Activated CD8-positive, alpha-beta T cell treated with anti-CD3 and anti-CD28 coated beads, Interleukin-2, amount 10 ng/mL, durations not matched to agents 7 days and 5 days (primary cell): Measurements from ENCODE around the gene EPN1. TPM values are rescaled to one million over a fixed set of nuclear protein-coding genes. Genes with fewer than 3 reads are reported as not detected.
A peak's percentile ranks its signal among the peaks of the same experiment; 100 is the strongest.

Experiments
- ATAC-seq: fragments of 150-1000 bp; cut with Tn5 transposase; one replicate; pipeline ENCODE4 v1.10.0; 2021; ENCODE audit warnings: moderate library complexity
- CTCF ChIA-PET: fragments of 350-600 bp; sonication (Branson Sonifier 250); formaldehyde crosslinking; loops from one replicate; lab custom pipeline; 2021; ENCODE audit warnings: antibody characterized with exemption; lab: Charles Lee
- POLR2A ChIA-PET: fragments of 350-600 bp; sonication (Branson Sonifier 250); formaldehyde crosslinking; loops from one replicate; lab custom pipeline; 2021; ENCODE audit warnings: antibody characterized with exemption; lab: Charles Lee
- DNase-seq: peaks from one replicate; pipeline ENCODE4 v3.0.0-alpha.2; 2020
- H3K27ac Mint-ChIP-seq: one replicate; pipeline ENCODE4 v1.8.0; 2021; ENCODE audit warnings: mild to moderate bottlenecking, mixed read lengths
- H3K27me3 Mint-ChIP-seq: one replicate; pipeline ENCODE4 v1.8.0; 2021; ENCODE audit warnings: low read depth, mixed read lengths
- H3K36me3 Mint-ChIP-seq: one replicate; pipeline ENCODE4 v1.8.0; 2021; ENCODE audit warnings: low read depth, mixed read lengths
- H3K4me1 Mint-ChIP-seq: one replicate; pipeline ENCODE4 v1.8.0; 2021; ENCODE audit warnings: low read depth, mixed read lengths
- H3K4me3 Mint-ChIP-seq: one replicate; pipeline ENCODE4 v1.8.0; 2021; ENCODE audit warnings: mild to moderate bottlenecking, mixed read lengths
- H3K9me3 Mint-ChIP-seq: one replicate; pipeline ENCODE4 v1.8.0; 2022; ENCODE audit warnings: mixed read lengths; ENCODE audit not compliant: insufficient read depth
- total RNA-seq, 2 experiments: library from RNA; stranded (reverse); gene quantifications; one replicate each; pipeline ENCODE4 v1.2.3, GENCODE V29; 2021

EPN1 gene
- total RNA-seq, 2 experiments from 2014 or later: 63.6 to 67.0 TPM

- ChIA-PET CTCF (no interaction called here), POLR2A (no interaction called here)
- H3K4me1 Mint-ChIP-seq: no peaks in the 10 kb centered on the region
- ATAC-seq (no peak), DNase-seq (no peak)
- H3K27ac Mint-ChIP-seq: no peak overlapping the region
- no peak overlapping the region for H3K4me3 Mint-ChIP-seq
- peaks cover 37% of the 10 kb centered on the region for H3K36me3 Mint-ChIP-seq
- H3K9me3 Mint-ChIP-seq: no peaks in the 10 kb centered on the region
- no peaks in the 10 kb centered on the region for H3K27me3 Mint-ChIP-seq
Measured at GRCh38 chr19:55697698-55698097, 22.7 kb downstream of the EPN1 start.

GRCh38 chr19:55698256-55698655, 23.2 kb downstream of the EPN1 start:
- ATAC-seq: peak; percentile 31
- Mint-ChIP-seq H3K4me3 (no peak overlapping the region), H3K27me3 (no peaks in the 10 kb centered on the region), H3K9me3 (no peaks in the 10 kb centered on the region), H3K36me3 (peaks cover 38% of the 10 kb centered on the region), H3K4me1 (no peaks in the 10 kb centered on the region), H3K27ac (no peak overlapping the region)
- DNase-seq: no peak
- POLR2A ChIA-PET: no interaction called here
- CTCF ChIA-PET: no interaction called here

GRCh38 chr19:55699221-55699620, 24.2 kb downstream of the EPN1 start:
- POLR2A ChIA-PET: no interaction called here
- H3K27me3 Mint-ChIP-seq: no peaks in the 10 kb centered on the region
- H3K9me3 Mint-ChIP-seq: no peaks in the 10 kb centered on the region
- H3K36me3 Mint-ChIP-seq: peaks cover 39% of the 10 kb centered on the region
- CTCF ChIA-PET: no interaction called here
- no peak for ATAC-seq
- H3K4me1 Mint-ChIP-seq: peaks cover 2% of the 10 kb centered on the region
- DNase-seq: no peak
- H3K27ac Mint-ChIP-seq: no peak overlapping the region
- H3K4me3 Mint-ChIP-seq: no peak overlapping the region

GRCh38 chr19:55700813-55701212, 25.8 kb downstream of the EPN1 start:
- Mint-ChIP-seq H3K36me3 (peaks cover 39% of the 10 kb centered on the region), H3K4me3 (no peak overlapping the region), H3K27ac (no peak overlapping the region), H3K9me3 (no peaks in the 10 kb centered on the region), H3K4me1 (peaks cover 2% of the 10 kb centered on the region), H3K27me3 (no peaks in the 10 kb centered on the region)
- ChIA-PET POLR2A (no interaction called here), CTCF (no interaction called here)
- no peak for ATAC-seq
- DNase-seq: no peak

DNA sequence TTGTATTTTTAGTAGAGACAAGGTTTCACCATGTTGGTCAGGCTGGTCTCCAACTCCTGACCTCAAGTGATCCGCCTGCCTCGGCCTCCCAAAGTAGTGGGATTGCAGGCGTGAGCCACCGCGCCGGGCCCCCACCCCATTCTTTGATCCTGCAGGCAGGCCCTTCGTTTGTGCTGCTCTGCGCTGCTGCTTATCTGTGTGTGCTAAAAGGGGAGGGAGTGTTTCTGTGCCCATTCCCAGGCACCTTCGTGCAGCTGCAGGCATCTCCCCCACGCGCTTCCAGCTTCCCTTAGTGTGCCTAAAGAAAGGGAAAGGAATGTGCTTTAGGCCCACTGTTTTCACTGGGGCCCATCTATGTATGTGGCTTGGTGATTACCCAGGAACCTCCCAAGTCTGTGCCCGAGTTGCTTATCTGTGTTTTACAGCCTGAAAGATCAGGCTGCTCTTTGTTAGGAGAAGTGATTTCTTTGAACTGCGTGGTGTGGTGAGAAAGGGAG, 27.2 kb downstream of the EPN1 start:
- H3K4me3 Mint-ChIP-seq: no peak overlapping the region
- peaks cover 35% of the 10 kb centered on the region for H3K36me3 Mint-ChIP-seq
- H3K27ac Mint-ChIP-seq: no peak overlapping the region
- no peaks in the 10 kb centered on the region for H3K9me3 Mint-ChIP-seq
- POLR2A ChIA-PET: no interaction called here
- DNase-seq (no peak), ATAC-seq (no peak)
- no peaks in the 10 kb centered on the region for H3K27me3 Mint-ChIP-seq
- CTCF ChIA-PET: interaction anchor here (1.2 kb wide), 2 partner anchors 107 to 631 kb away, joined by 3 read pairs; no protein-coding TSS in a partner anchor
- H3K4me1 Mint-ChIP-seq: peaks cover 2% of the 10 kb centered on the region

GRCh38 chr19:55703790-55704215, 28.8 kb downstream of the EPN1 start:
- Mint-ChIP-seq H3K4me1 (peaks cover 2% of the 10 kb centered on the region), H3K36me3 (peaks cover 25% of the 10 kb centered on the region), H3K27me3 (peaks cover 3% of the 10 kb centered on the region), H3K4me3 (no peak overlapping the region), H3K9me3 (no peaks in the 10 kb centered on the region), H3K27ac (no peak overlapping the region)
- no peak for ATAC-seq
- ChIA-PET CTCF (interaction anchor here (1.2 kb wide), 1 partner anchor 630 kb away, joined by 7 read pairs; no protein-coding TSS in a partner anchor), POLR2A (no interaction called here)
- peak; percentile 46 for DNase-seq

GRCh38 chr19:55704494-55705245, 29.6 kb downstream of the EPN1 start:
- H3K9me3 Mint-ChIP-seq: no peaks in the 10 kb centered on the region
- ATAC-seq (no peak), DNase-seq (no peak)
- H3K27ac Mint-ChIP-seq: peak overlapping the region; percentile 10
- ChIA-PET POLR2A (interaction anchor here (0.7 kb wide), 1 partner anchor 212 kb away, joined by 3 read pairs; no protein-coding TSS in a partner anchor), CTCF (no interaction called here)
- H3K4me1 Mint-ChIP-seq: peaks cover 2% of the 10 kb centered on the region
- H3K36me3 Mint-ChIP-seq: peaks cover 20% of the 10 kb centered on the region
- peaks cover 3% of the 10 kb centered on the region for H3K27me3 Mint-ChIP-seq
- no peak overlapping the region for H3K4me3 Mint-ChIP-seq

DNA sequence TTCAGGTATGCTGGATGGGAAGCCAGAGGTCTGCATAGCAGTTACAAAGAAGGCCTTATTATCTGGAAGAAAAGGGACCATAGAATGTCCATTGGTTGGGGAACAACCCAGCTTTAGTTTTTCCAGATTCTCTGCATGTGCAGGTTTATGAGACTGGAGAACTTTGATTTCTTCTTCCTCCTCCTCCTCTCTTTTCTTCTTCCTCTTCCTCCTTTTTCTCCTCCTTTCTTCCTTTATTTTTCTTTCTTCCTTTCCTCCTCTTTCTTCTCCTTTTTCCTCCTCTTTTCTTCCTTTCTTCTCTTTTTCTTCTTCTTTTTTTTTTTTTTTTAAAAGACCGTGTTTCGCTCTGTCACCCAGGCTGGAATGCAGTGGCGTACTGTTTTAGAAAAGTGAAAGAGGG, 30.9 kb downstream of the EPN1 start:
- DNase-seq (no peak), ATAC-seq (no peak)
- Mint-ChIP-seq H3K27me3 (peaks cover 3% of the 10 kb centered on the region), H3K4me1 (peaks cover 2% of the 10 kb centered on the region), H3K36me3 (peaks cover 15% of the 10 kb centered on the region), H3K4me3 (no peak overlapping the region), H3K27ac (no peak overlapping the region), H3K9me3 (no peaks in the 10 kb centered on the region)
- CTCF ChIA-PET: no interaction called here
- POLR2A ChIA-PET: no interaction called here

DNA sequence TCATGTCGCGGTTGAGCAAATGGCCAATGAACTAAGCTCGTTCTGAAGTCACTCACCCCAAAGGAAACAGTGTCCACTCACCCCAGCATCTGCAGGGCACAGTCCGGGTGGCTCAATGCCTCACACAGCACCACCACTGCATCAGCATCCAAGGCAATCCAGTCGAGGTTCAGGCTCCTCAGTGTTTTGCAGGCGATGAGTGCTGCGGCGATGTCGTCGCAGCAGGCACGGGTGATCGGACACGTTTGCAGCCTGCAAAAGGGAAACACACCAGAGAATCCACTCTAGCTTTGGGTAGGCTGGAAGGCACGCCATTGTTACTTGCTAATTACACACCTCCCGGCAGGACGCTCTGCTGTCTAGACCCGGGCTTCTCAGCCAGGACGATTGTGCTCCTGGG, 36.7 kb downstream of the EPN1 start:
- ATAC-seq (no peak), DNase-seq (no peak)
- POLR2A ChIA-PET: no interaction called here
- CTCF ChIA-PET: no interaction called here
- Mint-ChIP-seq H3K27ac (no peak overlapping the region), H3K4me1 (no peaks in the 10 kb centered on the region), H3K36me3 (peaks cover 6% of the 10 kb centered on the region), H3K27me3 (peaks cover 5% of the 10 kb centered on the region), H3K9me3 (peaks cover 5% of the 10 kb centered on the region), H3K4me3 (no peak overlapping the region)

- H3K36me3 Mint-ChIP-seq: peaks cover 6% of the 10 kb centered on the region
- ATAC-seq (peak; percentile 47), DNase-seq (no peak)
- H3K9me3 Mint-ChIP-seq: peaks cover 5% of the 10 kb centered on the region
- H3K27ac Mint-ChIP-seq: no peak overlapping the region
- no peaks in the 10 kb centered on the region for H3K4me1 Mint-ChIP-seq
- ChIA-PET CTCF (no interaction called here), POLR2A (no interaction called here)
- peaks cover 13% of the 10 kb centered on the region for H3K27me3 Mint-ChIP-seq
- no peak overlapping the region for H3K4me3 Mint-ChIP-seq
Measured at GRCh38 chr19:55712804-55713631, 38.0 kb downstream of the EPN1 start.

GRCh38 chr19:55716531-55716930, 41.5 kb downstream of the EPN1 start:
- ChIA-PET POLR2A (no interaction called here), CTCF (interaction anchor here (0.7 kb wide), 1 partner anchor 104 kb away, joined by 3 read pairs; no protein-coding TSS in a partner anchor)
- no peak overlapping the region for H3K4me3 Mint-ChIP-seq
- no peaks in the 10 kb centered on the region for H3K4me1 Mint-ChIP-seq
- peaks cover 5% of the 10 kb centered on the region for H3K9me3 Mint-ChIP-seq
- ATAC-seq (no peak), DNase-seq (no peak)
- H3K27me3 Mint-ChIP-seq: peaks cover 16% of the 10 kb centered on the region
- no peak overlapping the region for H3K27ac Mint-ChIP-seq
- H3K36me3 Mint-ChIP-seq: peaks cover 6% of the 10 kb centered on the region

GRCh38 chr19:55717251-55717650, 42.2 kb downstream of the EPN1 start:
- H3K4me3 Mint-ChIP-seq: no peak overlapping the region
- no peak for DNase-seq
- H3K27me3 Mint-ChIP-seq: peaks cover 16% of the 10 kb centered on the region
- no peaks in the 10 kb centered on the region for H3K4me1 Mint-ChIP-seq
- H3K36me3 Mint-ChIP-seq: peaks cover 6% of the 10 kb centered on the region
- H3K27ac Mint-ChIP-seq: no peak overlapping the region
- no peak for ATAC-seq
- ChIA-PET CTCF (interaction anchor here (0.7 kb wide), 1 partner anchor 104 kb away, joined by 3 read pairs; no protein-coding TSS in a partner anchor), POLR2A (no interaction called here)
- peaks cover 10% of the 10 kb centered on the region for H3K9me3 Mint-ChIP-seq
